ENCODE data around the gene AQP1.

DNA sequence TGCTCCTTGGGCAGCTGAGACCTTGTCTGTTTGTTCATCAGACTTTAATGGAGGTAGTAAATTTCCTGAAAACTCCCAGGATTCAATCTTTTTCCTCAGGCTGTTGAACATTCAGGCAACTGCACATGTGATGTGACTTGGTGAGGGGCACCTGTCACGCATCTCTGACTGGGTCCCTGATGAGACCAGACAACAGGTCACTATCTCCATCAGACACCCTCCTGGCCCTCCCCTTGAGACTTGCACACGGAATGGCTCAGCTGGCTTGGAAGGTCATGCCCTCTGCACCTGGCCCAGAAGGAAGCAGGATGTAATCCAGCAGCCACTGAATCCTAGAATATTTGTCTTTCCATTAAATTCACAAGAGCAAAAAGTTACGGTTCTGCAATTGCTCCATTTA lies 15.9 kb downstream of the AQP1 start:
- TF ChIP-seq, protein P1, sequence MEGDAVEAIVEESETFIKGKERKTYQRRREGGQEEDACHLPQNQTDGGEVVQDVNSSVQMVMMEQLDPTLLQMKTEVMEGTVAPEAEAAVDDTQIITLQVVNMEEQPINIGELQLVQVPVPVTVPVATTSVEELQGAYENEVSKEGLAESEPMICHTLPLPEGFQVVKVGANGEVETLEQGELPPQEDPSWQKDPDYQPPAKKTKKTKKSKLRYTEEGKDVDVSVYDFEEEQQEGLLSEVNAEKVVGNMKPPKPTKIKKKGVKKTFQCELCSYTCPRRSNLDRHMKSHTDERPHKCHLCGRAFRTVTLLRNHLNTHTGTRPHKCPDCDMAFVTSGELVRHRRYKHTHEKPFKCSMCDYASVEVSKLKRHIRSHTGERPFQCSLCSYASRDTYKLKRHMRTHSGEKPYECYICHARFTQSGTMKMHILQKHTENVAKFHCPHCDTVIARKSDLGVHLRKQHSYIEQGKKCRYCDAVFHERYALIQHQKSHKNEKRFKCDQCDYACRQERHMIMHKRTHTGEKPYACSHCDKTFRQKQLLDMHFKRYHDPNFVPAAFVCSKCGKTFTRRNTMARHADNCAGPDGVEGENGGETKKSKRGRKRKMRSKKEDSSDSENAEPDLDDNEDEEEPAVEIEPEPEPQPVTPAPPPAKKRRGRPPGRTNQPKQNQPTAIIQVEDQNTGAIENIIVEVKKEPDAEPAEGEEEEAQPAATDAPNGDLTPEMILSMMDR (IDR thresholded peaks at IDR 0.05) = no peak
- TF ChIP-seq POLR2A (IDR thresholded peaks at IDR 0.05) (no peak), POLR2AphosphoS5 (IDR thresholded peaks at IDR 0.05) (no peak)

Data from gastroesophageal sphincter (tissue), 3 donors.